H1 (cell line): ENCODE measurements around the gene KCTD16. TPM values are rescaled to one million over a fixed set of nuclear protein-coding genes. Genes with fewer than 3 reads are reported as not detected.

Source experiments
- CTCF ChIA-PET: fragments of 300-600 bp; sonication (Branson Sonifier 250); formaldehyde crosslinking; loops from one replicate; lab custom pipeline; 2021; ENCODE audit not compliant: partially characterized antibody; lab: Charles Lee
- POLR2A ChIA-PET: fragments of 300-600 bp; sonication (Branson Sonifier 250); formaldehyde crosslinking; loops from one replicate; lab custom pipeline; 2021; ENCODE audit warnings: inconsistent platforms; ENCODE audit not compliant: partially characterized antibody; lab: Charles Lee
- DNase-seq, 2 experiments: peaks; one replicate each; pipeline versions ENCODE4 v3.0.0 to v3.0.0-alpha.2; 2010 to 2022; ENCODE audit warnings: low spot score in 2 of 2, low read depth in 1 of 2, mixed read lengths in 1 of 2
- FAIRE-seq: peaks from 2 replicates; lab custom pipeline; 2011; peaks lifted over from hg19 to GRCh38; lab: Jason Lieb, UNC
- H2AFZ ChIP-seq: 2 replicates; pipeline ENCODE4 v1.8.1; 2012; ENCODE audit warnings: low read length, inconsistent platforms
- H2AK5ac ChIP-seq: 2 replicates; pipeline ENCODE4 v1.6.1; 2013; ENCODE audit warnings: low read depth, low read length
- H2BK120ac ChIP-seq: replicated peaks from 2 replicates; pipeline ENCODE3; 2013; ENCODE audit warnings: low read depth, low read length, inconsistent platforms
- H2BK12ac ChIP-seq: 2 replicates; pipeline ENCODE4 v1.6.1; 2013; ENCODE audit warnings: low read depth, low read length
- H2BK15ac ChIP-seq: 2 replicates; pipeline ENCODE4 v1.6.1; 2013; ENCODE audit warnings: low read length
- H2BK20ac ChIP-seq: 2 replicates; pipeline ENCODE4 v1.6.1; 2013; ENCODE audit warnings: low read length
- H2BK5ac ChIP-seq: 2 replicates; pipeline ENCODE4 v1.6.1; 2013; ENCODE audit warnings: low read depth, low read length
- H3K14ac ChIP-seq: 2 replicates; pipeline ENCODE4 v1.6.1; 2013; ENCODE audit warnings: inconsistent platforms; ENCODE audit not compliant: insufficient read length
- H3K18ac ChIP-seq: 2 replicates; pipeline ENCODE4 v1.6.1; 2013; ENCODE audit warnings: low read length; ENCODE audit errors: extremely low read depth
- H3K23ac ChIP-seq: 2 replicates; pipeline ENCODE4 v1.6.1; 2013; ENCODE audit warnings: inconsistent platforms; ENCODE audit not compliant: insufficient read length
- H3K23me2 ChIP-seq: 2 replicates; pipeline ENCODE4 v1.6.1; 2013; ENCODE audit warnings: low read depth, low read length
- H3K27ac ChIP-seq: 2 replicates; pipeline ENCODE4 v1.6.1; 2011; ENCODE audit warnings: low read depth, low read length, inconsistent platforms
- H3K27me3 ChIP-seq, 4 experiments: replicated peaks in 1 of 4; 1 replicate in 1 of 4; 2 replicates in 3 of 4; pipeline versions ENCODE4 v1.6.1 to v1.8.1; 2011 to 2013; ENCODE audit warnings: low read length in 3 of 4, mild to moderate bottlenecking in 3 of 4, inconsistent platforms in 2 of 4, mixed read lengths in 2 of 4, moderate library complexity in 1 of 4; ENCODE audit not compliant: control insufficient read depth in 3 of 4, insufficient read depth in 3 of 4; ENCODE audit errors: extremely low read depth in 1 of 4
- H3K36me3 ChIP-seq, 4 experiments: 2 replicates each; pipeline versions ENCODE4 v1.6.1 to v1.8.1; 2011 to 2013; ENCODE audit warnings: mild to moderate bottlenecking in 4 of 4, low read length in 3 of 4, moderate library complexity in 2 of 4, control low read depth in 1 of 4, inconsistent platforms in 1 of 4; ENCODE audit not compliant: insufficient read depth in 4 of 4, control insufficient read depth in 2 of 4
- H3K4ac ChIP-seq: replicated peaks from 2 replicates; pipeline ENCODE3; 2013; ENCODE audit warnings: low read length, low read depth, mixed read lengths, inconsistent platforms; ENCODE audit not compliant: insufficient read length
- H3K4me1 ChIP-seq, 4 experiments: replicated peaks in 1 of 4; 1 replicate in 1 of 4; 2 replicates in 3 of 4; pipeline versions ENCODE4 v1.6.1 to v1.8.1; 2011 to 2013; ENCODE audit warnings: low read length in 3 of 4, inconsistent platforms in 2 of 4, mixed read lengths in 1 of 4; ENCODE audit not compliant: insufficient read depth in 4 of 4, control insufficient read depth in 3 of 4
- H3K4me2 ChIP-seq, 2 experiments: 2 replicates each; pipeline versions ENCODE4 v1.6.1 to v1.8.1; 2011 to 2013; ENCODE audit warnings: low read depth in 2 of 2, low read length in 2 of 2, control low read depth in 1 of 2, inconsistent platforms in 1 of 2, mild to moderate bottlenecking in 1 of 2; ENCODE audit not compliant: insufficient read depth in 1 of 2
- H3K4me3 ChIP-seq, 4 experiments: fragments of 200-600, 300-600 bp in 1 of 4; sonication (generic), shearing (Covaris generic), sonication (Bioruptor Twin) in 1 of 4; 2 replicates each; pipeline versions ENCODE4 v1.5.1 to v1.8.1; 2011 to 2016; ENCODE audit warnings: low read length in 4 of 4, low read depth in 3 of 4, control low read depth in 2 of 4, inconsistent platforms in 2 of 4, mild to moderate bottlenecking in 2 of 4, mixed read lengths in 1 of 4, moderate library complexity in 1 of 4; ENCODE audit not compliant: insufficient read depth in 2 of 4; ENCODE audit errors: extremely low read depth in 1 of 4
- H3K56ac ChIP-seq: replicated peaks from 2 replicates; pipeline ENCODE3; 2013; ENCODE audit warnings: low read depth, mild to moderate bottlenecking, mixed read lengths, low read length, inconsistent platforms; ENCODE audit not compliant: insufficient read length
- H3K79me1 ChIP-seq: 2 replicates; pipeline ENCODE4 v1.6.1; 2013; ENCODE audit warnings: low read depth, low read length, control low read depth
- H3K79me2 ChIP-seq, 2 experiments: 2 replicates each; pipeline versions ENCODE4 v1.6.1 to v1.8.1; 2012 to 2013; ENCODE audit warnings: low read length in 2 of 2, mild to moderate bottlenecking in 2 of 2, inconsistent platforms in 1 of 2; ENCODE audit not compliant: insufficient read depth in 2 of 2, control insufficient read depth in 1 of 2
- H3K9ac ChIP-seq, 4 experiments: replicated peaks in 1 of 4; 1 replicate in 1 of 4; 2 replicates in 3 of 4; pipeline versions ENCODE4 v1.6.1 to v1.8.1; 2011 to 2013; ENCODE audit warnings: low read depth in 3 of 4, low read length in 3 of 4, control low read depth in 2 of 4, mild to moderate bottlenecking in 2 of 4, moderate library complexity in 2 of 4, inconsistent platforms in 1 of 4; ENCODE audit errors: extremely low read depth in 1 of 4
- H3K9me3 ChIP-seq, 2 experiments: 2 replicates each; pipeline versions ENCODE4 v1.6.1 to v1.8.1; 2012 to 2013; ENCODE audit warnings: mild to moderate bottlenecking in 2 of 2, moderate library complexity in 2 of 2, control low read depth in 1 of 2, inconsistent platforms in 1 of 2, low read depth in 1 of 2, low read length in 1 of 2, mixed read lengths in 1 of 2; ENCODE audit not compliant: insufficient read depth in 2 of 2
- H4K20me1 ChIP-seq, 2 experiments: replicated peaks in 1 of 2; 2 replicates each; pipeline versions ENCODE3 to v1.8.1; 2011 to 2013; ENCODE audit warnings: inconsistent platforms in 2 of 2, low read length in 2 of 2, mild to moderate bottlenecking in 1 of 2; ENCODE audit not compliant: insufficient read depth in 2 of 2, control insufficient read depth in 1 of 2
- H4K5ac ChIP-seq: 2 replicates; pipeline ENCODE4 v1.6.1; 2013; ENCODE audit warnings: low read length, low read depth, mixed read lengths, inconsistent platforms; ENCODE audit not compliant: insufficient read length
- H4K8ac ChIP-seq: 2 replicates; pipeline ENCODE4 v1.8.0; 2013; ENCODE audit warnings: mild to moderate bottlenecking, moderate library complexity, low read length, inconsistent platforms; ENCODE audit not compliant: insufficient read depth; ENCODE audit errors: extremely low read depth
- H4K91ac ChIP-seq: replicated peaks from 2 replicates; pipeline ENCODE3; 2013; ENCODE audit warnings: low read length, mixed read lengths, inconsistent platforms; ENCODE audit not compliant: insufficient read length
- BACH1 ChIP-seq: IDR thresholded peaks from 2 replicates; pipeline ENCODE4 v1.6.1; 2012; ENCODE audit warnings: low read length, improper control_type of control experiment
- BCL11A ChIP-seq, 2 experiments: IDR thresholded peaks; one replicate each; pipeline ENCODE4 v1.6.1; 2011; ENCODE audit warnings: low read depth in 2 of 2, low read length in 2 of 2, mild to moderate bottlenecking in 2 of 2
- CHD1 ChIP-seq: IDR thresholded peaks from 2 replicates; pipeline ENCODE4 v1.6.1; 2012; ENCODE audit warnings: low read depth, low read length, improper control_type of control experiment
- KDM5A ChIP-seq: fragments of 200-600 bp; IDR thresholded peaks from 2 replicates; pipeline ENCODE4 v1.7.1; 2012; ENCODE audit warnings: mild to moderate bottlenecking, low read length, inconsistent platforms, mixed read lengths
- PHF8 ChIP-seq: fragments of 200-600 bp; sonication (generic); conservative IDR thresholded peaks from 2 replicates; pipeline ENCODE4 v1.7.1; 2012; ENCODE audit warnings: low read depth, mild to moderate bottlenecking, inconsistent platforms, low read length, moderate library complexity
- POU5F1 ChIP-seq: IDR thresholded peaks from 2 replicates; pipeline ENCODE4 v1.6.1; 2011; ENCODE audit warnings: low read depth, mild to moderate bottlenecking, low read length, moderate library complexity
- SIN3A ChIP-seq, 2 experiments: IDR thresholded peaks in 1 of 2; conservative IDR thresholded peaks in 1 of 2; 2 replicates each; pipeline ENCODE4 v1.6.1; 2011 to 2012; ENCODE audit warnings: low read length in 2 of 2, improper control_type of control experiment in 1 of 2, low read depth in 1 of 2, mild to moderate bottlenecking in 1 of 2
- SP2 ChIP-seq: IDR thresholded peaks from 2 replicates; pipeline ENCODE4 v1.6.1; 2012; ENCODE audit warnings: mild to moderate bottlenecking, low read length, inconsistent platforms
- SP4 ChIP-seq: IDR thresholded peaks from 2 replicates; pipeline ENCODE4 v1.6.1; 2012; ENCODE audit warnings: low read length, inconsistent platforms
- WGBS, 2 experiments: shearing (Covaris generic) in 1 of 2; methylation state at CpG; one replicate each; pipeline versions ENCODE4 v1.1.6 to v1.1.7; 2013 to 2015; ENCODE audit warnings: low lambda C conversion rate in 2 of 2, mixed read lengths in 2 of 2, inconsistent platforms in 1 of 2, low coverage in 1 of 2, missing lambda C conversion rate in 1 of 2; ENCODE audit not compliant: insufficient replicate concordance in 2 of 2, insufficient coverage in 1 of 2, insufficient read length in 1 of 2; ENCODE audit errors: extremely low coverage in 1 of 2, missing lambda C conversion rate in 1 of 2; 5-methylcytosine and 5-hydroxymethylcytosine counted together
- polyA plus RNA-seq, 7 experiments: library from polyadenylated mRNA; depleted of rRNA in 3 of 7; stranded (reverse) in 5 of 7; unstranded in 2 of 7; fragments of >200 nt in 5 of 7; fragments of 200-250 nt in 2 of 7; gene quantifications; 1 replicate in 5 of 7; 2 replicates in 1 of 7; 4 replicates in 1 of 7; pipeline versions ENCODE4 v1.2.1 to v1.2.3, GENCODE V29; 2011 to 2013; ENCODE audit warnings: missing spikeins in 2 of 7, mixed read lengths in 2 of 7
- total RNA-seq: library from RNA; stranded (reverse); fragmentation: NEBNext Ultra II Directional; extraction: Animal tissue kit (Norgen Biotek cat#: 25700); gene quantifications from 2 replicates; pipeline ENCODE4 v1.2.1, GENCODE V29; 2021

The KCTD16 gene
- total and polyA plus RNA-seq, 2 of the 8 experiments (the other 6 are each of a cell fraction or from before 2014, with no cell fraction given) = 0.03 to 0.24 TPM

DNA sequence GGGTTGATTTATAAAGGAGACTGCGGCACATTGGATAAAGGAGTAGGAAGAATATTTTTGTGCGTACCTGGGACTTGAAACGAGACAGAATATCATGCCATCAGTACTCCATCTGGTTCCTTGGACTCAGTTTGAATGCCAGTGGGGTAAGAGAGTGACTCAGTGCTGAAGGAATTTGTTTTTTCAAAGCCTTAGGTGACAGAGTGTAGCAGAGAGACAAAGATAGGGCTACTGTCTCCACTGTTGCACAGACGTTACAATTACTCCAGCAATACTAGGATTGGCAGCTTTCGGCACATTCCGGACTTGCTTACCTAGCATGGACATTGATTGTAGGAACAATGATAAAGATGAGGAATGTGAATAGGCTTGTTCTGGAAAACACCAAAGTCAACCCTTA is 250.7 kb downstream of the KCTD16 start:
- no peaks in the 10 kb centered on the region for H4K20me1 ChIP-seq
- peak overlapping the region; percentile 45; the same call in 1 of the 2 replicates for H2AFZ ChIP-seq
- peak; percentile 13 for FAIRE-seq
- no peaks in the 10 kb centered on the region for H3K27me3 ChIP-seq
- no peak overlapping the region for H3K23ac ChIP-seq
- no peaks in the 10 kb centered on the region for H3K79me1 ChIP-seq
- no peak overlapping the region for H3K27ac ChIP-seq
- no peak overlapping the region for H2BK5ac ChIP-seq
- no peak overlapping the region for H2AK5ac ChIP-seq
- H2BK20ac ChIP-seq = no peak overlapping the region
- no peak overlapping the region for H3K56ac ChIP-seq
- no peak overlapping the region for H4K91ac ChIP-seq
- H2BK12ac ChIP-seq = no peak overlapping the region
- H2BK15ac ChIP-seq = no peak overlapping the region
- WGBS, 2 experiments = 90% methylated on average over 6 of the region's 6 CpGs; no CpG with 5 or more reads in 1 of the 2 experiments
- H3K4me3 ChIP-seq = no peak overlapping the region
- H3K36me3 ChIP-seq = no peaks in the 10 kb centered on the region
- peaks cover 0 to 3% (median 0%) of the 10 kb centered on the region in 4 experiments; a peak in 1 of 7 replicates for H3K4me1 ChIP-seq
- no peak overlapping the region for H4K5ac ChIP-seq
- TF ChIP-seq BCL11A (IDR thresholded peaks at IDR 0.05; ENCODE audit: low read depth in 2 of 2, low read length in 2 of 2) (no peak), BACH1 (no peak), SIN3A (conservative IDR thresholded peaks at IDR 0.05 in 1 of 2, IDR thresholded peaks at IDR 0.05 in 1 of 2; ENCODE audit: low read depth in 1 of 2, low read length in 2 of 2) (no peak), SP4 (no peak), SP2 (no peak), CHD1 (no peak), PHF8 (no peak), POU5F1 (no peak), KDM5A (no peak)
- TF ChIP-seq, all 59 proteins: peak for 0
- Histone ChIP-seq H3K18ac (no peak overlapping the region), H2BK120ac (no peak overlapping the region), H3K9me3 (0 out of 4 replicates have a peak, but pooled peaks cover 0 to 4% of the 10 kb centered on the region in 2 experiments), H3K79me2 (no peaks in the 10 kb centered on the region), H3K14ac (no peak overlapping the region), H4K8ac (no peak overlapping the region), H3K9ac (no peak overlapping the region), H3K4ac (no peak overlapping the region), H3K4me2 (0 out of 4 replicates have a peak overlapping the region, but pooled peaks of 1 of the 2 experiments have one; percentile 4), H3K23me2 (no peaks in the 10 kb centered on the region)
- ChIA-PET CTCF (interaction anchor here (1.0 kb wide), 1 partner anchor 86 kb away, joined by 3 read pairs; no protein-coding TSS in a partner anchor), POLR2A (no interaction called here)
- no peak for DNase-seq
